Nephron (organoid): Measurements from ENCODE around the gene CNOT4.
"Not testable (repeated sequence)": the region's sequence is repeated elsewhere in the genome, so short reads cannot be mapped to it uniquely, and the experiment has no call there.

ENCODE experiments used
- H3K27ac Mint-ChIP-seq, 3 experiments: 2 replicates each; pipeline ENCODE4 v1.8.0; 2020; ENCODE audit warnings: mixed read lengths in 3 of 3, mild to moderate bottlenecking in 2 of 3, moderate library complexity in 1 of 3
- H3K27me3 Mint-ChIP-seq: 2 replicates; pipeline ENCODE4 v1.8.0; 2021; ENCODE audit warnings: low read depth, mild to moderate bottlenecking, moderate library complexity, mixed read lengths
- H3K36me3 Mint-ChIP-seq: 2 replicates; pipeline ENCODE4 v1.8.0; 2020; ENCODE audit warnings: low read depth, mixed read lengths
- H3K4me1 Mint-ChIP-seq: 2 replicates; pipeline ENCODE4 v1.8.0; 2020; ENCODE audit warnings: mixed read lengths
- H3K4me3 Mint-ChIP-seq, 3 experiments: 2 replicates each; pipeline ENCODE4 v1.8.0; 2020; ENCODE audit warnings: mild to moderate bottlenecking in 3 of 3, mixed read lengths in 3 of 3, moderate library complexity in 2 of 3
- H3K9me3 Mint-ChIP-seq: 2 replicates; pipeline ENCODE4 v1.8.0; 2020; ENCODE audit warnings: mixed read lengths
- CTCF ChIP-seq, 3 experiments: fragments of 200-600 bp; sonication (generic); IDR thresholded peaks; one replicate each; pipeline ENCODE4 v1.5.0; 2021; ENCODE audit warnings: antibody characterized with exemption in 3 of 3; ENCODE audit not compliant: unreplicated experiment in 3 of 3

The CNOT4 gene

DNA sequence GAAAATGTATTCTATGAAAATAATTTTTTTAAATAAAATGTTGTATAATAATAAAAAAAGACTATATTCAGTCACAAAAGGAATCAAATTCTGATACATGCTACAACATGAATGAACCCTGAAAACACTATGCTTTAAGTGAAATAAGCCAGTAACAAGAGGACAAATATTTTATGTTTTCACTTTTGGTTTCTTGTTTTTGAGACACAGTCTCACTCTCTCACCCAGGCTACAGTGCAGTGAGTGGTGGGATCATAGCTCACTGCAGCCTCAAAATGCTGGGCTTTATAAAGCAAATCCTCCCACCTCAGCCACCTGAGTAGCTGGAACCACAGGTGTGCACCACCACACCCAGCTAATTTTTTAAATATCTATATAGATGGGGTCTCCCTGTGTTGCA is 64.2 kb downstream of the CNOT4 start:
- no peak for TF ChIP-seq CTCF (IDR thresholded peaks at IDR 0.05; ENCODE audit: unreplicated experiment in 3 of 3)
- Mint-ChIP-seq H3K27me3 (no peaks in the 10 kb centered on the region), H3K4me3 (no peak overlapping the region)

GRCh38 chr7:135445266-135445665 is 64.6 kb downstream of the CNOT4 start:
- not testable (repeated sequence) for H3K4me1 Mint-ChIP-seq, H3K27me3 Mint-ChIP-seq, H3K4me3 Mint-ChIP-seq, H3K27ac Mint-ChIP-seq, H3K9me3 Mint-ChIP-seq, H3K36me3 Mint-ChIP-seq

More for the DNA sequence above, 64.2 kb downstream of the CNOT4 start:
- Mint-ChIP-seq H3K27ac (no peak overlapping the region), H3K36me3 (peaks cover 7% of the 10 kb centered on the region), H3K4me1 (no peaks in the 10 kb centered on the region), H3K9me3 (no peaks in the 10 kb centered on the region)

DNA sequence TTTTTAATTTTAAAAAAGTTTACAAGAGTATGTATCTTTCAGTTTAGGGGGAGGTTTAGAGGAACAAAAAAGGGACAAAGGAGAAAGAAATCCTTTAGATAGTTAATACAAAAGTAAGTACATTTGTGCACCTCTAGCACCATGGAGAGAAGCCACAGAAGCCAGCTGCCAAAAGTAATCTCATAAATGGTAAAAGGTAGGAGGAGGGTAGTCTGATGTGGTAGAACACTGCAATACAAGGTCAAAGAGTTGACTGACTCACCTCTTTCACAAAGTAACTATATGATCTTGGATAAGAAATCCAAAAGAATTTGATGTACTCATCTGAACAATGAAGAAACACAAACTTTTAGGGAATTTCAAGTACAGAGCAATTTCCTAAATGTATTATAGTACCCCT is 68.1 kb downstream of the CNOT4 start:
- H3K36me3 Mint-ChIP-seq, result peaks cover 24% of the 10 kb centered on the region
- H3K4me3 Mint-ChIP-seq, result no peak overlapping the region
- H3K27me3 Mint-ChIP-seq, result no peaks in the 10 kb centered on the region
- H3K4me1 Mint-ChIP-seq, result no peaks in the 10 kb centered on the region
- no peak for TF ChIP-seq CTCF (IDR thresholded peaks at IDR 0.05; ENCODE audit: unreplicated experiment in 3 of 3)
- H3K9me3 Mint-ChIP-seq, result no peaks in the 10 kb centered on the region
- H3K27ac Mint-ChIP-seq, result no peak overlapping the region

DNA sequence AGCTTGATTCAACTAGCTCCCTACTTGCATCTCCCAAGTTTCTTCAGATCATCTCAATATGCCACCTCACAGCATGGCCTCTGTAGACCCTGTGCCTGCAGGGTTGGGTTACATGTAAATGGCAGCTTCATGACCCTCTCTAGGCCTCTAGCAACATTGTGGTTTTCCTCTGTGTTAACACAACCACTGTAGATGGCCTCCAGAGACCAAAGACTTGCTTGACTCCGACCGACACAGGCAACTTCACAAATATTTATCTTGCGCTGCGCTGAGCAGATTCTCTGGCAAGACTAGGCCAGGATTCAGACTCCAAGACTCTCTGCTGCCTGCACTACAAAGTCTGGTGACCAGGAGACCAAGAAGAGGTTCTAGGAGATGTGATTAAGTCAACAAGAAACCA is 75.9 kb downstream of the CNOT4 start:
- Mint-ChIP-seq H3K4me1 (no peaks in the 10 kb centered on the region), H3K27ac (no peak overlapping the region), H3K9me3 (peaks cover 10% of the 10 kb centered on the region), H3K27me3 (no peaks in the 10 kb centered on the region), H3K36me3 (peaks cover 77% of the 10 kb centered on the region), H3K4me3 (no peak overlapping the region)
- TF ChIP-seq CTCF (IDR thresholded peaks at IDR 0.05; ENCODE audit: unreplicated experiment in 3 of 3), result no peak

DNA sequence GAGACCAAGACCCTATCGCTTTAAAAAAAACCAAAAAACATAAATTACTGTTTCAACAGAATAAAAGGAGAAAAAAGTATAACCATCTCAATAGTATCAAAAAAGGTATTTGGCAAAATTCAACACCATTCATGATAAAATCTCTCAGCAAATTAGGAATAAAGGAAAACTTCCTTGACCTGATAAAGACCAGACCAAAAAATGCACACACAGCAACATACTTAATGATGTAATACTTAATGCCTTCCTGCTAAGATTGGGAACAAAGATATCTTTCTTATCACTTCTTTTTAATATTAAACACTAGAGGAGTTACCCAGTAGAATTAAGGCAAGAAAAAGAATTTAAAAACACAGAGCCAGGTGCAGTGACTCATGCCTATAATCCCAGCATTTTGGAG is 79.3 kb downstream of the CNOT4 start:
- Mint-ChIP-seq H3K4me1 (no peaks in the 10 kb centered on the region), H3K4me3 (no peak overlapping the region), H3K27ac (no peak overlapping the region), H3K36me3 (peaks cover 58% of the 10 kb centered on the region), H3K27me3 (no peaks in the 10 kb centered on the region), H3K9me3 (peaks cover 10% of the 10 kb centered on the region)
- no peak for TF ChIP-seq CTCF (IDR thresholded peaks at IDR 0.05; ENCODE audit: unreplicated experiment in 3 of 3)

DNA sequence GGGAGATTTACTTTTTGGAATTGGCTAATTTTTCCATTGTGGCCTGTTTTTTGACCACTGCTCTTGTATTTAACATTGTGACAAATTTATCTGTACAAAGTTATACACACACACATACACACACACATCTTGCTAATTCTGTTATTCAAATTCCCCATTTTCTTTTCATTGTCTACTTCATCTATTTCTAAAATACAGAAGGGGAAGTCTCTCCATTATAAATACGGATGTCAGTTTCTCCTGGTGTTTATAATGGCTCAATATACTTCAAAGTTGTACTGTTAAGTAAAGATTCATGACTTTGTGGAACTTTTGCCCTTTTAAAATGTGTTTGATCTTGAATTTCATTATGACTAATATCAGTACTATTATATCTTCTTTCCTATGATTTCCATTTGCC is 81.0 kb downstream of the CNOT4 start:
- Mint-ChIP-seq H3K27me3 (no peaks in the 10 kb centered on the region), H3K36me3 (peaks cover 42% of the 10 kb centered on the region), H3K9me3 (no peaks in the 10 kb centered on the region), H3K4me1 (no peaks in the 10 kb centered on the region), H3K27ac (peak overlapping the region in 1 of 3 experiments; percentile 31), H3K4me3 (no peak overlapping the region)
- no peak for TF ChIP-seq CTCF (IDR thresholded peaks at IDR 0.05; ENCODE audit: unreplicated experiment in 3 of 3)
